GM19035 (cell line): ENCODE data around the gene NPB.

ENCODE experiments used
- ATAC-seq: cut with Tn5 transposase; IDR thresholded peaks from one replicate; pipeline ENCODE4 v1.9.1; 2021; ENCODE audit not compliant: unreplicated experiment

NPB gene

GRCh38 chr17:81869221-81870130 is 32.6 kb upstream of the NPB start:
- ATAC-seq: no peak

- ATAC-seq: peak; percentile 12
Observed at GRCh38 chr17:81870131-81870980, 31.7 kb upstream of the NPB start.

GRCh38 chr17:81870981-81871386 is 31.1 kb upstream of the NPB start, which contains the start of gene ARHGDIA:
TSS of gene ARHGDIA (minus strand) at chr17:81871337. CDS start at chr17:81869930, 1,407 bp downstream.
- peak; percentile 52 for ATAC-seq

GRCh38 chr17:81871387-81872230 is 30.4 kb upstream of the NPB start:
- ATAC-seq: peak; percentile 11

- no peak for ATAC-seq
Observed at GRCh38 chr17:81877569-81877968, 24.5 kb upstream of the NPB start.

GRCh38 chr17:81878294-81878693 is 23.7 kb upstream of the NPB start:
- ATAC-seq: no peak

- ATAC-seq: no peak
Observed at GRCh38 chr17:81879121-81879520, 22.9 kb upstream of the NPB start.

- ATAC-seq: no peak
Observed at GRCh38 chr17:81884520-81884919, 17.5 kb upstream of the NPB start.

GRCh38 chr17:81884968-81885367 is 17.1 kb upstream of the NPB start:
- no peak for ATAC-seq

- no peak for ATAC-seq
Observed at GRCh38 chr17:81885454-81885853, 16.6 kb upstream of the NPB start.

GRCh38 chr17:81885869-81886548 is 16.0 kb upstream of the NPB start:
- no peak for ATAC-seq

GRCh38 chr17:81888105-81888987 is 13.7 kb upstream of the NPB start:
- ATAC-seq: no peak

- no peak for ATAC-seq
Observed at GRCh38 chr17:81888988-81889595, 12.9 kb upstream of the NPB start.

GRCh38 chr17:81889602-81890001 is 12.4 kb upstream of the NPB start:
- no peak for ATAC-seq

GRCh38 chr17:81890447-81891302 is 11.4 kb upstream of the NPB start:
- no peak for ATAC-seq

GRCh38 chr17:81891303-81891552 is 10.8 kb upstream of the NPB start:
- no peak for ATAC-seq

- no peak for ATAC-seq
Observed at GRCh38 chr17:81895400-81895799, 6.6 kb upstream of the NPB start.
